ENCODE data around the gene EVC2.
"Not testable (repeated sequence)": the region's sequence is repeated elsewhere in the genome, so short reads cannot be mapped to it uniquely, and the experiment has no call there.

EVC2 gene

DNA sequence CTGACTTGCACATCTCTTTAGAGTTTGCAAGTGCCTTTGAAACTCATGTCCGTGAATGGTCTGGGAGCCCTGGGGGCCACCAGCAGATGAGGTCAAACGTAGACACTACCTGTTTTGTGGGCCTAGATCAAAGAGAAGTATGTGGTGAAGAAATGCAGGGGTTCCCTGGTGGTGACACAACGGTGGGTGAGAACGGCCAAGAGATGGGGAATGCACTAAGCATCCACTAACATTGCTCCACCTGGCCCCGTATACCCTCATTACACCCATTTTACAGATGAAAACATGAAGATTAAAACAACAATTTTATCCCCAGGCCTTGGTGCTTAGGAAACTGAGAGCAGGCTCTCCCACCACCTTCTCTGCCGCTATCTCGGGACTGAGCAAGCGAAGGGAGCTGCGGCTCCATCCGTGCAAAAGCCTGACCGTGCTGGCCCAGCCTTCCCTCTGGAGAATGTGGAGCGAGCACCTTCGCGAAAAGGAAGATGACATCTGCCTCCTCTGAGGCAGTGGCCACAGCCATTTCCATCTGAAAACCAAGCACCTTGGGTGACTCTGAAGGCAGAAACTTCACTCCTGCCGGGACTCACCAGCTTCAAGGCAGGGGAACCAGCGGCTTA, 91.9 kb downstream of the EVC2 start:
- DNase-seq, result no peak

DNA sequence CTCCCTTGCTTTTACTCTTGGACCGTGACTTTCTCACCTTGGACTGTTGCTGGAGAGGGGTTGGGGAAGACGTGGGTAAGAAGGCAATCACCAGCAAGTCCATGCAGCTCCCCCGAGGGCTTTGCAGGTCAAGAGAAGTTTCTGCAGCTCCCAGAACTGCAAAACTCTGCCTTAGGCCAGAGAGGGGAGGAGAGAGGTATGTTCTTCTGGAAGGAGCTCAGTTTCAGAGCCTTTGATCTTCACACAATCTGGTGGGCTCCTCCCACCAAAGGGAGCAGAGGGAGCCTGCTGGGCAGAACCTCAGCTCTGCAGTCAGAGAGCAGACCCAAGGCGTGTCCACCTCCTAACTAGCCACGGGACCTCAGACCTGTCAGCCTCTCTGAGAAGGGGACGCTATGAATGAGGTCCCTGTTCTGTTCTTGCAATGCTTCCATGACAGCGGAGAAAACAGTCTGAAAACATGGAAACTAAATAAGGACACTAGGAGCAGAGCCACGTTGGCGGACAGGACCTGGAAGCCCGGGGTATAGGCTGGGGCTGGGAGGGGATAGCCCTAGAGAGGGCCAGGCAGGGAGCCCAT, 92.8 kb downstream of the EVC2 start:
- DNase-seq, result no peak

DNA sequence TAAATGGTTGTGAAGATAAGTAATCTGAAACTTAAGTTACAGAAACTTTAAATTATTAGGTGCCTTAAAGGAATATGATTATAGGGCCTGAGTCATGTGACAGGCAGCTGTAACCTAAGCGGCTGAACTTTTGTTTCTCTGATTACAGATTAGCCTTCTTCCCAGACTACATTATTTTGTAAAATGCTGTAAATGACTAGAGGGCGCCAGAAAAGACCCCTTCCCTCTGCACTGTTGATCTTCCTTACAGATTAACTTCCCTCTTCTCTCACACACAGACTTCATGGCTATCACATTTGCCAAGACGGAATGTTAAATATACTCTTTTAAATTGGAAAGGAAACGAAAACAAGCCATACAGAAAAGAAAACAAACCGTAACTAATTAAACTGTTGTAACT, 96.6 kb downstream of the EVC2 start:
- peak in 1 of 2 experiments; percentile 15 for DNase-seq

DNA sequence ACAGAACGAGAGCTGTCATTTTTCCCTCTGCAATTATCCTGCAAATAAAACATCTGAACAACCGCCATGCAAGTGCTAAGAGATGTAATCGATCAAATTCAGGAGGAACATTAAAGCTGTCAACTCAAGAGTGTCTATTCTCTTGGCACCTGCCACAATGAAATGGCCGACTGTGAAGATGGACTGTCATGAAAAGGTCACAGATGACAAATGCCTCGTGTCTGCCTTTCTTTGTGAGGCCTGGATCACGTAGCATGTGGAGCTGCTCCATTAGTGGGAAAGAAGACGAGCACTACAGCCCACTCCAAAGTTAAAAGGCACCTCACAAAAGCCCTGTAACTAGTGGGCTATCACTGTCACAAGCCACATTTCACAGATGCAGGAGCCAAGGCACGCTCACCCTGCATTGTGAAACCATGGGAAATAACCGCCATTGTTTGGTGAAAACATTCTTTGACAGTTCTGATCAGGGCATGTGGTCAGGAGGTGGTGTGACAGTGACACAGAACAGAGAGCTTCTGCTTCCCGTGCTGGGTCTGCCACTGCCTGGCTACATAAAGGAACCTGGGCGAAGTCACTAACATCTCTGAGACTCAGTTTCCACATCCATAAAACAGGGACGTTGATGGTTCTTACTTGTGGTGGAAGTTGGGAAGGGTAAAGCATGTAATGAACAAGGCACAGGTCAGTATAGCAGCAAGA, 98.9 kb downstream of the EVC2 start:
- DNase-seq, result no peak

DNA sequence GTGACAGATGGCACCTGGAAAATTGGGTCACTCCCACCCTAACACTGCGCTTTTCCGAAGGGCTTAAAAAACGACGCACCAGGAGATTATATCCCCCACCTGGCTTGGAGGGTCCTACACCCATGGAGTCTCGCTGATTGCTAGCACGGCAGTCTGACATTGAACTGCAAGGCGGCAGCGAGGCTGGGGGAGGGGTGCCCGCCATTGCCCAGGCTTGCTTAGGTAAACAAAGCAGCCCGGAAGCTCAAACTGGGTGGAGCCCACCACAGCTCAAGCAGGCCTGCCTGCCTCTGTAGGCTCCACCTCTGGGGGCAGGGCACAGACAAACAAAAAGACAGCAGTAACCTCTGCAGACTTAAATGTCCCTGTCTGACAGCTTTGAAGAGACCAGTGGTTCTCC, 114.5 kb downstream of the EVC2 start:
- DNase-seq, result not testable (repeated sequence)

DNA sequence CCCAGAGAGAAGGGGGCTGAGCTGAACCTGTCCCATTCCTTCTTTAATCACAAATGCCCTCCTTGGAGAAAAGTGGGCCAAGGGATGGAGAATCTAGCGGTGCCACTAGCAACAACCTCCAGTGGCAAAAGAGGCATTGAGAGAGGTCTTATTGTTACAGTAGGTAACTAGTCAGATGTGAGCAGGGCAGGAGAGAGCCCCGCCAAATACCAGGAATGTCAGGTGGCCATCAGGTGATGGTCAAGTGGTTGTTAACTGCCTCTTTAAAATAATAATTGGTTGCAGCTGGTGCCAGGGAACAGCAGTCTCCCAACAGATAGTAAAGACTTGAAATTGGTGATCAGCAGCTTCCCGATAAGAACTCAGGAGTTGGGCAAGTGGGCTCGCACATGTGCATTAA, 116.1 kb downstream of the EVC2 start:
- DNase-seq, result no peak

DNA sequence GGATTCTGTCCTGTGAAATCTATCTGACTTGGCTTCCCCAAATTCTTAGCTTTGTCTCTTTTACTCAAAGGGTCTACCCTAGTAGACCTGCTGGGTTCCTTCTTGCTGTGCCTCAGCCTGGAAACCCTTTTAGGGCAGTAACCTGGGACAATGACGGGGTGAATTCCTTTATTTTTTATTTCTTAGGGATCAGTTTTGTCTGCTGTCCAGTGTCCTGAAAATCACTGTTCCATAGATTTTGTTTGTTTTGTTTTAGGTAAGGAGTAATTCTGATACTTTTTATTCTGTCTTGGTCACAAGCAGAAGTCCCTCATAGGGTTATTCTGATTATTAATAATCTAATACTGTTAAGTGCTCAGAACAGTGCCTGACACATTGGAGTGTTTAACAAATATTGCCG, 118.9 kb downstream of the EVC2 start:
- no peak for DNase-seq

DNA sequence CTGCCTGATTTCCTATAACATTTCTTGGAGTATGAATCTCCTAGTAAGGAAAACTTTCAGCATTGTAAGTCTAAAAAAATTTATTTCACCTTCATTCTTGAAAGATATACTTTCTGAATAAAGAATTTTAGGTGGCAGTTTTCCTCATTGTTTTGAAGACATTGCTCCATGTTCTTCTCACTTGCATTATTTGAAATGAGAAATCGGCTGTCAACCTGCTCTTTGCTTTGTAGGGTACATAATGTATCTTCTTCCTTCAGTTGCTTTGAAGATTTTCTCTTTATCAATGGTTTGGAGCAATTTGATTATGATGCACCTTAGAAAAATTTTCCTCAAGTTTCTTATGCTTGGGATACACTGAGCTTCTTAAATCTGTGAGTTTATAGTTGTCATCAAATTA, 120.3 kb downstream of the EVC2 start:
- no peak for DNase-seq

DNA sequence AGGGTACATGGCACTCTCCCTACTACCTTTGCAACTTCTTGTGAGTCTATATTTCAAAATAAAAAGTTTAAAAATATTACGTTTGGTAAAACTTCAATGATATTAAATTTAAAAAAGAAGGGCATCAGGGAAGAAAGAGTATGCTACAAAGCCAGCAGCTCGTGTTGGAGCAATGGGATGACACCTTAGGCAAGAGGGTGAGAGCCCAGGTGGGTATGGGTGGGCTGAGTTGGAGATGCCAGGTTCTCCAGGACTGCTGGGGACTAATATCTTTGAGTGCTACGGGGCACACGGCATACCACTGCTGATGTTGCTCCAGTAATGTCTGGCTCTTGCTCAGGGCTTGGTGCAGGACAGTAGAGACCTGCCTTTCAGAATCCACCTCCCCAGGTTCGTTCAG, 132.4 kb downstream of the EVC2 start:
- no peak for DNase-seq

DNA sequence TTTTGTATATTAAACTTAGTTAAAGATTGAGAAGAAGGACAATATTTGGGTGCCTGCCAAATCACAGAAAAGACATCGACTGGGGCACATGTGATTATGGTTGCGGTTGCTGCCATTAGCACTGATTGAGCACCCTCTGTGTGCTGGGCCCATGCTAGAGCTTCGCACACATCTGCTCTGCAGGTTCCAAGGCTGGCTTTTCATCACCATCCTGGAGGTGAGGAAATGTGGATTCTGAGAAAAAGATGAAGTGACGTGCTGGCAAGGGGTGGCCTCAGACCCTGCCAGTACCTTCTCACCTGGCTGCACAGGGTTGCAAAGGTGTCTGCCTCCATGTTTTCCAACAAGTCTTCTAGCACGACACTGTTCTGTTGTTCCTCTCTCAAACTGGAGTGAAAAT, 134.0 kb downstream of the EVC2 start:
- DNase-seq, result no peak

DNA sequence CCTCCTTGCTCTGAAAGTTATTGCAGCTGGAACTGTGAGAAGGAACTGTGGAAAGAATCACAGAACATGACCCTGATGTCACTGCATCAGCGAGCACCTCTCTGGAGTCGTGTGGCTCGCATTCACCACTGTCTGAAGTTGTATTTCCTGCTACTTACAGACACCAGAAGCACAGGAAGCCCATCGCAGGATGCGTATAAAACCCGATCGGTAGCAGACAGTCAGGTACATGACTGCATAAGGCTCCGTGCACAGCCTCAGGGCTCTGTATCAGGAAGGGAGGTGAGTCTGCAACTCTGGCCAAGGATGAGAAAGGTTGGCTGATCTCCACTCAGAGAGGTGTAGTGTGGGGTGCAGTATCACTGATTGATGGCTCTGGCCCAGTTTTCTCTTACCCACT, 134.4 kb downstream of the EVC2 start:
- no peak for DNase-seq

DNA sequence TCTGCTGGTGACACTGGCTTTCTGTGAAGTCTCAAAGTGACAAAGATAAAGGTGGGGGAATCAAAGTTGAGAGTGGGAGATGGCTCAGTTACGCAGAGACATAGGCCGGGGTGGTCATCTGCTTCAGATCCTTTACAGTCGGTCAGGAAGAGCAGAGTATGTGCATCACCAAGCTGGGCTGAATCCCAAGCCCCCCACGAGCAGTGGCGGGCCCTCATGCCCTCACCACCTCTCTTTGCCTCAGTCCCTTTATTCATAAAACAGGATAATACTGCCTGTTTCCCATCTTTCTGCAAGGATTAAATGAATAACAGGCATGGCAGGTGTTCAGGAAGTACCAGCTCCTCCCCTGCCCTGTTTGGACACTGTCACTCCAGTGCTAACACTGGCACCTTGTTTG, 135.6 kb downstream of the EVC2 start:
- no peak for DNase-seq

DNA sequence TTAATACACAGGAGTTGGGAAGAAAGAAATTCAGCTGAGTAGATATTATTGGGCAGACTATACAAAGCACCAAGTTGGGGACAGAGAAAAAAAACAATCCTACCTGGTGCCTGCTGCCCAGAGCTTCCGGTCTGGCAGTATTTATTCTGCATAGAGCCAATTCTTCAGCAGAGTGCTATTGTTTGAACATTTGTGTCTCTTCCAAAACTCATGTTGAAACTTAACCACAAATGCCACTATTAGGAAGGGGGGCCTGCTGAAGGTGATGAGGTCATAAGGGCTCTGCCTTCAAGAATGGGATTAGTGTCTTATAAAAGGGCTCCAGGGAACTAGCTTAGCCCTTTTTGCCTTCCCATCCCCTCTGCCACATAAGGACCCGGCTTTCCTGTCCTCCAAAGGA, 136.2 kb downstream of the EVC2 start:
- DNase-seq, result peak in 1 of 2 experiments; percentile 5

DNA sequence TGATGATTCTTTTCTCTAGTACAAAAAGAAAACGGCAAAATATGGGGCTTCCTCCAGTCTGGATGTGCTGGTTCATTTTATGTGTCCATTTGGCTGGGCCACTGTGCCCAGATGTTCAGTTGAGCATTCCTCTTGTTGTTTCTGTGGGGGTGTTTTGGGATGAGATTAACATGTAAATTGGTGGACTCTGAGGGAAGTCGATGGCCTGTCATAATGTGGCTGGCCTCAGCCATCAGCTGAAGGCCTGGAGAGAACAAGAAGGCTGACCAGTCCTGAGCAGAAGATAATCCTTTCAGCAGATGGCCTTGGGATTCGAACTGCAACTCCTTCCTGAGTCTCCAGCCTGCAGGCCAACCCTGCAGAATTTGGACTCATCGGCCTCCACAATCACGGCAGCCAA, 136.7 kb downstream of the EVC2 start:
- DNase-seq, result no peak

DNA sequence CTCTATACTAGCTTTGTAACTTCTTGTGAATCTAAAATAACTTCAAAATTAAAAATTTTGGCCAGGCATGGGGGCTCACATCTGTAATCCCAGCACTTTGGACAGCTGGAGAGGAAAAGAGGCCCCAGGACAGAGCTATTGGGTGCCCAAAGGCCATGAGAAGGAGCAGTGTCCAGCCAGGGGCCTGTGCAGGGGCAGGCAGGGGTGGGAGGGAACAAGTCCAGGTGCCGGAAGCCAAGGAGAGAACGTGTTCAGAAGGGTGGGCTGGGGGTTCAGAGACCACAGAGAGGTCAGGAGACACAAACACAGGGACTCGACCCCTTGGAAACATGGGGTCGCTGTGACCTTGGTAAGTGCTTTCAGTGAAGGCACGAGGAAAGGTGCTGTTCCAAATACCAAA, 138.9 kb downstream of the EVC2 start:
- no peak for DNase-seq

DNA sequence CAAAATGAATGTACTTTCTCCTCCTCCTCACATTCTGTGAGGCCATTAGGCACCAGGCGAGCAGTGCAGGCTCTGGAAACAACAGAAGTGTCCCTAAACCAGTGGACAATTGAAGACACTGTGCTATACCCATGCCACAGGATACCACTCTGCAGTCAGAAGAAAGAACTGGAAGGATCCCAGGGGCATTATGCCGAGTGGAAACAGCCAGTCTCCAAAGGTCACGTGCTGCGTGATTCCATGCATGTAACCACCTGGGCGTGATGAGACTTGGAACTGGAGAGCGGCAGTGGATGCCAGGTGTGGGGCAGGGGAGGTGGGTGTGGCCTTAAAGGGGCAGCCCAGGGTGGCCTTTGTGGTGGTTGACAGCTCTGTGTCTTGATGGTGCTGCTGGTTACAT, 139.4 kb downstream of the EVC2 start:
- DNase-seq, result no peak

DNA sequence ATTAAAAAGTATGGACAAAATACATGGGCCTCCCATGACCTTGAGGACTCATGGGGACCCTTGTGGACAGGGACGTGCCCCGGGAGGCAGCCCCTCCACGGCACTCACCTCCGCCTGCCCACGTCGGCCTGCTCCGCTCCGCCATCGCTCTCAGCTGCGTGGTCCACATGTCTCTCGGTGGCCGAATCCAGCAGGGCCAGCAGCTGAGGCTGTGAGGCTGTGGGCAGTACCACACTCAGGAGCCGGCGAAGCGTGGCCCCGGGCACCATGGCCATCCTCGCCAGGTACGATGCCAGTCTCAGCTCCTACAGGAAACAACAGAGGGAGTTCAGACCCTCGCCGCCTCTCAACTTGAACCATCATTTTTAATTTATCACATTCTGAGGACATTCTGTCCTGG, 140.0 kb downstream of the EVC2 start:
- no peak for DNase-seq

DNA sequence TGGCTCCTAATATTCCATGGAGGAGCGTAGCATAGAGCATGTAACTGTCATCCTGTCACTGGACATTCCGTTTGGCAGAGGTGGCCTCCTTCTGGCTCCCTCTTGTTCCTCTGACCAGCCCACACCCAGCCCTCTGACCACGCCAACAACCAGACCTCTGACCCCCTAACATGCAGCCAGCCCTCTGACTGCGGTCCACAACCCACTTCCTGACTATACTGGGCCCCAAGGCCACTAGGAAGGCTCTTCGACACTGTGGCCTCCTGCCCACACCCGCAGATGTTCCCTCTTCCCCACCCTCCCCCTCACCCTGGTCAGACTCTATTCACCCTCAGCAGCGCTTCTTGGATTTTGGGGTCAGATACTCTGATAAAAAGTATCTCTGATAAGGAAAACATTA, 141.4 kb downstream of the EVC2 start:
- no peak for DNase-seq

DNA sequence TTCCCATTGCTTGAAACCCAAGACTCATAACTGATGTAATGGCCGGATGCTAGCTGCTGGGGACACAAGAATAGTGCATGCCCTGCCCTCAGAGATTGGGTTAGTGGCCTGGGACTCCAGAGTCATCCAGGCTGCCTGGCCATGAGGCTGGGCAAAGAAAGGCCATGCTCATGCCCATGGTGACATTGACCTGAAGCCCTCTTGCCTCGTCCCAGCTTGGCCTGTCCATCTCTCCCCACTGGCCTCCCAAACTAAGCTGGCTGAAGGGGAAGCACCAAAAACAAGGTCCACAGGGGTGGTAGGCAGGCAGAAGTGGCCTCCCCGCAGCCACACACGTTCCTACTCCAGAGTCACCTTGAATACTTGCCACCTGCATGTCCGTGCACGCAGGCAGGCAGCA, 141.8 kb downstream of the EVC2 start:
- no peak for DNase-seq

DNA sequence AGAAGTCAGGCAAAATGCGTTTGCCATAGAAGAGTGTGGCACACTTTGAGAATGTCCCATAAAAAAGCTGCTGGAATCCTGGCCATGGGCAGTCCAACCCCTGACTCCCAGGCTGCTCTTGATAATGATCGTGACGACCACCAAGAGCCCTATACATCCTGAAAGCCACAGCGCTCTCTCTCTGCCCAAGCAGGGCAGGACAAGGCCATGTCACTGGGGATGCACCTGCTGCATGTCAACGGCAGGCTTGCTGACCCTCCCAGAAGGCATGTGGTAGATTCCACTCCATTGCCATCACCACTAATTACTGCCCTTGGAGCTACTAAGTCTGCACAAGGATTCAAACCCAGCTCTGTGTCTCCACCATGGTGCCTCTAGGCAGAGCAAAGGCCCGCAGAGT, 144.5 kb downstream of the EVC2 start:
- DNase-seq, result no peak

DNA sequence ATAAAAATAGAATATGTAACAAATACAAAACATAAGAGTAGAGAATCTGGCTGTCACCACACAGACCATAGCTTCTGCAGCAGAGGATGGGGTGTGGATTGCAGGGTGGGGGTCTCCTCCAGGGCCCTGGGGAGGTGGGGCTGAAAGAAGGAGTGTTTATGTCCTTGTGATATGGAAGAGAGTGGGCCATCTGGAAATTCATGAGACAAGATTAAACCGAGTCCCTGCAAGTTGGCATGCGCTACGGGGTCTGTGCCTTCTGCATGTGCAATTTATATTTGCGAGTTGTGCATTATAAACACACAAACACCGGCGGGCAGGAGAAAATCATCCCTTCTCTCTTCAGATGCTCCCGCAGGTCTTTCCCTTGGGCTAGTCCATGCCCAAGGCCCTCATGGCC, 145.9 kb downstream of the EVC2 start:
- no peak for DNase-seq

DNA sequence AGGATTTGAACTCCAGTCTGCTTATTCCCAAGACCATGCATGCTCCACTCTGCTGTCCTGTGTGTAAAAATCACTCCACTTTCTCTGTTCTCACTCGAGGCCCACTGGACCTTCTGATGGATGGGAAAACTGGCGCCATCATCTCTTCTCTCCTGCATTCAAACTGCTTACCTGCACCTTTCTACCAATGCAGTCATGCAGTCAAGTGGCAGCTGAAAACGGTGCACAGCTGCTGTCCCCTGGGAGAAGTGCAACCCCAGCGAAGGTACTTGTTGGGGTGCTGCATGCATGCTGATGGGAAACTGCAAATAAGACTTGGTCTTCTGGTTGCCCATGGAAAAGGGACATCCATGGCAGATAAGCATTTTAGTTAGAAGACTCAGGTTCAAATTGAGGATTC, 147.1 kb downstream of the EVC2 start:
- DNase-seq, result no peak

DNA sequence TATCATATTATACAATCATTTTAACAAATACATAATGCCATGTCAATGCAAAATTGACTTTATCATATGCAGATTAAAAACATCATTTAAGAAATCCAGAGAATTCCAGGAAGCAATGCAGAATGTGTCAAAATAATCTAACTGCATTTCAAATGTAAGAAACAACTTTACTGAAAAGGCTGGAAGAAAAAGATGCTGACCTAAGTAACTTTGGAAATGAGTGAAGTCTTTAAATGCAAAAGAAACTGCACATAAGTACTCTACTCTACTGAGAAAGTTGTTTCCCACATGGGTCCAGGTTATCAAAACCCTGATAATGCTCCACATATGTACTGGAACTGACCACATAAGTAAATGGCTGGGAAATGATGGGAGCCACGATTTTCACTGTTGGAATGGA, 149.9 kb downstream of the EVC2 start:
- no peak for DNase-seq

DNA sequence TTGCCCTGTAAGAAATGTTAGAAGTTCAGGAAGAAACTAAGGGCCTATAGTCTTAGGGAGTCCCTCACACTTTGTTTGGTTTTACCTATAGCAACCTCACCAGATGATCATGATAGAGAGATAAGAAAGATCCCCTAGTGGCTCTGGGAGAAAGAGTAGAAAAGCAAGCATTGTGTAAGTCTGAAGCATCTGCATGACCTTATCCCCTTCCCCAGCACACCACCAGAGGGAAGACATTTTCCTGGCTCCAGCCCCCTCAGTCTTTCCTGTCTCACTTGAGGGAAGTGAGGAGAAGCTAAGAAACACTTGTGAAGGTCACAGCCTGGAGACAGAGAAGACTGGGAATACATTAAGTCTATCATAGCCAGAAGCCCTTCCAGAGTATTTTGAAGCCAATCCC, 154.0 kb downstream of the EVC2 start:
- no peak for DNase-seq

DNA sequence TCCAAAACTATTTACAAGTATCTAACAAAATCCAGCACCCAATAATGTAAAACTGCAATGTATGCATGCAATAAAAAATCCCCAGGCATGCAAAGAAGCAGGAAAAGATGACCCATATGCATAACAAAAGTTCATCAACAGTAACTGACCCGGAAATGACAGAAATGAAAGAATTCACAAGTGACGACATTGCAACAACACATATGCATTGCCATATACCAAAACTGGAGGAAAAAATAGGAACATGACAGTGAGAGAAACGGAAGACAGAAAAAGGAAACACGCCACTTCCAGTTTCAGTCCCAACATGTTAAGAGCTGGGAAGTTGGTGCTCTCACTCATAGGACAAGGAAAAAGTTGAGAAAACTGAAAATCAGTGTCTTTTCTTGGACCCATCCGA, 154.6 kb downstream of the EVC2 start:
- DNase-seq, result no peak
